ENCODE data around the gene ARPP21. TPM values are rescaled to one million over a fixed set of nuclear protein-coding genes. Genes with fewer than 3 reads are reported as not detected.

ARPP21 gene
- total RNA-seq, 1 experiment from 2014 or later: not detected

DNA sequence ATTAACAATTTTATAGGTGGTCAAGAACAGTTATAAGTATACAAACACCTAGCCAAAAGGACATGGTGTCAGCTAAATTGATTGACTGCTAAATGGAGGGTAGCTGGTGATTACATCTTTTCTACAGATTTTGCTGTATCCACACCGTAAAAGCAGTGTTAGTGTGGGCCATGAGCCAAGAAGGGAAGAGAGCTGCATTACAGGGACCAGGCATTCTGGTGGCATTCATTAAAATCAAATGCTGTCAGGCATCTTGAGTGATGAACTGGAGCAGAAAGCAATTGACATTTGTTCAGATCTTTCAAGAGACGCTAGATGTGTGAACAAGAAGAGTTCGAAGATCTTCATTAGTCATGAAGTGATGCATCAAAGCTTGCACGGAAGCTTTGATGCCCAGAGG, 177.9 kb downstream of the ARPP21 start:
- ATAC-seq (no peak), DNase-seq (ENCODE audit: low spot score) (no peak)
- TF ChIP-seq ATF1 (CRISPR knock-in tag; IDR thresholded peaks at IDR 0.05) (no peak), NR3C1 (CRISPR knock-in tag; conservative IDR thresholded peaks at IDR 0.05; ENCODE audit: low read depth) (no peak), CREB1 (CRISPR knock-in tag; IDR thresholded peaks at IDR 0.05) (no peak), FOXK1 (CRISPR knock-in tag; IDR thresholded peaks at IDR 0.05) (no peak)
- TF ChIP-seq, protein P1, sequence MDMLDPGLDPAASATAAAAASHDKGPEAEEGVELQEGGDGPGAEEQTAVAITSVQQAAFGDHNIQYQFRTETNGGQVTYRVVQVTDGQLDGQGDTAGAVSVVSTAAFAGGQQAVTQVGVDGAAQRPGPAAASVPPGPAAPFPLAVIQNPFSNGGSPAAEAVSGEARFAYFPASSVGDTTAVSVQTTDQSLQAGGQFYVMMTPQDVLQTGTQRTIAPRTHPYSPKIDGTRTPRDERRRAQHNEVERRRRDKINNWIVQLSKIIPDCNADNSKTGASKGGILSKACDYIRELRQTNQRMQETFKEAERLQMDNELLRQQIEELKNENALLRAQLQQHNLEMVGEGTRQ (CRISPR knock-in tag; IDR thresholded peaks at IDR 0.05): no peak
- Mint-ChIP-seq H3K4me3 (no peak overlapping the region), H3K27me3 (ENCODE audit: low read depth) (no peaks in the 10 kb centered on the region), H3K36me3 (no peaks in the 10 kb centered on the region), H3K27ac (no peak overlapping the region), H3K9me3 (peaks cover 5% of the 10 kb centered on the region; the same call in 1 of the 2 replicates), H3K4me1 (no peaks in the 10 kb centered on the region)
- ChIA-PET CTCF (no interaction called here), POLR2A (no interaction called here)

DNA sequence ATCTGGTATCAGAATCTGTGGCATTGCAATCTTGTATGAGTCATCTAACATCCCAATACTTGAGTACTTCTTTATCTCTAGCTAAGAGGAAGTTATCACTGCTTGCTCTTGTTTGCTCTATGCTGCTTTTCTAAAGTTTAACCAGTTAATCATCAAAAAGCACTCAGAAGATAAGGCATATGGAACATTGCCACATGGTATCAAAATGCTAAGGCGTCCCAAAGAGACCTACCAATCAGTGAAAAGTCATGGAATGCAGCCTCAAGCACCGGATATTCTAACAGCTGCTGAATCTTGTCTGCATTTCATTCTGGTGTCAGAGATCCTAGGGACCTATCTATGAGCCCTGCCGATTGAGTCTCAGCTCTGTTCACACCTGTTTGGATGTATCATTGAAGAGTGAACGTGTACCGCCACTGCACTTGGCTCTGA, 192.8 kb downstream of the ARPP21 start:
- DNase-seq (ENCODE audit: low spot score): no peak
- Mint-ChIP-seq H3K27ac (no peak overlapping the region), H3K36me3 (no peaks in the 10 kb centered on the region), H3K27me3 (ENCODE audit: low read depth) (no peaks in the 10 kb centered on the region), H3K9me3 (peaks cover 6% of the 10 kb centered on the region; the same call in 1 of the 2 replicates), H3K4me3 (no peak overlapping the region), H3K4me1 (no peaks in the 10 kb centered on the region; the same call in 1 of the 2 replicates)
- ATAC-seq: no peak
- POLR2A ChIA-PET: no interaction called here
- CTCF ChIA-PET: no interaction called here
- TF ChIP-seq NFE2L1 (CRISPR knock-in tag; IDR thresholded peaks at IDR 0.05): no peak
- no peak for TF ChIP-seq KAT7 (CRISPR knock-in tag; IDR thresholded peaks at IDR 0.05; ENCODE audit: borderline replicate concordance)
- no peak for TF ChIP-seq NFYB (CRISPR knock-in tag; conservative IDR thresholded peaks at IDR 0.05; ENCODE audit: low read depth)
- TF ChIP-seq, protein P1 (CRISPR knock-in tag; IDR thresholded peaks at IDR 0.05): no peak
- TF ChIP-seq, protein P2, sequence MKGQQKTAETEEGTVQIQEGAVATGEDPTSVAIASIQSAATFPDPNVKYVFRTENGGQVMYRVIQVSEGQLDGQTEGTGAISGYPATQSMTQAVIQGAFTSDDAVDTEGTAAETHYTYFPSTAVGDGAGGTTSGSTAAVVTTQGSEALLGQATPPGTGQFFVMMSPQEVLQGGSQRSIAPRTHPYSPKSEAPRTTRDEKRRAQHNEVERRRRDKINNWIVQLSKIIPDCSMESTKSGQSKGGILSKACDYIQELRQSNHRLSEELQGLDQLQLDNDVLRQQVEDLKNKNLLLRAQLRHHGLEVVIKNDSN (CRISPR knock-in tag; IDR thresholded peaks at IDR 0.05): no peak
- TF ChIP-seq, protein P3, sequence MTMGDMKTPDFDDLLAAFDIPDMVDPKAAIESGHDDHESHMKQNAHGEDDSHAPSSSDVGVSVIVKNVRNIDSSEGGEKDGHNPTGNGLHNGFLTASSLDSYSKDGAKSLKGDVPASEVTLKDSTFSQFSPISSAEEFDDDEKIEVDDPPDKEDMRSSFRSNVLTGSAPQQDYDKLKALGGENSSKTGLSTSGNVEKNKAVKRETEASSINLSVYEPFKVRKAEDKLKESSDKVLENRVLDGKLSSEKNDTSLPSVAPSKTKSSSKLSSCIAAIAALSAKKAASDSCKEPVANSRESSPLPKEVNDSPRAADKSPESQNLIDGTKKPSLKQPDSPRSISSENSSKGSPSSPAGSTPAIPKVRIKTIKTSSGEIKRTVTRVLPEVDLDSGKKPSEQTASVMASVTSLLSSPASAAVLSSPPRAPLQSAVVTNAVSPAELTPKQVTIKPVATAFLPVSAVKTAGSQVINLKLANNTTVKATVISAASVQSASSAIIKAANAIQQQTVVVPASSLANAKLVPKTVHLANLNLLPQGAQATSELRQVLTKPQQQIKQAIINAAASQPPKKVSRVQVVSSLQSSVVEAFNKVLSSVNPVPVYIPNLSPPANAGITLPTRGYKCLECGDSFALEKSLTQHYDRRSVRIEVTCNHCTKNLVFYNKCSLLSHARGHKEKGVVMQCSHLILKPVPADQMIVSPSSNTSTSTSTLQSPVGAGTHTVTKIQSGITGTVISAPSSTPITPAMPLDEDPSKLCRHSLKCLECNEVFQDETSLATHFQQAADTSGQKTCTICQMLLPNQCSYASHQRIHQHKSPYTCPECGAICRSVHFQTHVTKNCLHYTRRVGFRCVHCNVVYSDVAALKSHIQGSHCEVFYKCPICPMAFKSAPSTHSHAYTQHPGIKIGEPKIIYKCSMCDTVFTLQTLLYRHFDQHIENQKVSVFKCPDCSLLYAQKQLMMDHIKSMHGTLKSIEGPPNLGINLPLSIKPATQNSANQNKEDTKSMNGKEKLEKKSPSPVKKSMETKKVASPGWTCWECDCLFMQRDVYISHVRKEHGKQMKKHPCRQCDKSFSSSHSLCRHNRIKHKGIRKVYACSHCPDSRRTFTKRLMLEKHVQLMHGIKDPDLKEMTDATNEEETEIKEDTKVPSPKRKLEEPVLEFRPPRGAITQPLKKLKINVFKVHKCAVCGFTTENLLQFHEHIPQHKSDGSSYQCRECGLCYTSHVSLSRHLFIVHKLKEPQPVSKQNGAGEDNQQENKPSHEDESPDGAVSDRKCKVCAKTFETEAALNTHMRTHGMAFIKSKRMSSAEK (CRISPR knock-in tag; IDR thresholded peaks at IDR 0.05; ENCODE audit: borderline replicate concordance): no peak
- TF ChIP-seq PRRX2 (CRISPR knock-in tag; IDR thresholded peaks at IDR 0.05): no peak
- TF ChIP-seq, protein P4, sequence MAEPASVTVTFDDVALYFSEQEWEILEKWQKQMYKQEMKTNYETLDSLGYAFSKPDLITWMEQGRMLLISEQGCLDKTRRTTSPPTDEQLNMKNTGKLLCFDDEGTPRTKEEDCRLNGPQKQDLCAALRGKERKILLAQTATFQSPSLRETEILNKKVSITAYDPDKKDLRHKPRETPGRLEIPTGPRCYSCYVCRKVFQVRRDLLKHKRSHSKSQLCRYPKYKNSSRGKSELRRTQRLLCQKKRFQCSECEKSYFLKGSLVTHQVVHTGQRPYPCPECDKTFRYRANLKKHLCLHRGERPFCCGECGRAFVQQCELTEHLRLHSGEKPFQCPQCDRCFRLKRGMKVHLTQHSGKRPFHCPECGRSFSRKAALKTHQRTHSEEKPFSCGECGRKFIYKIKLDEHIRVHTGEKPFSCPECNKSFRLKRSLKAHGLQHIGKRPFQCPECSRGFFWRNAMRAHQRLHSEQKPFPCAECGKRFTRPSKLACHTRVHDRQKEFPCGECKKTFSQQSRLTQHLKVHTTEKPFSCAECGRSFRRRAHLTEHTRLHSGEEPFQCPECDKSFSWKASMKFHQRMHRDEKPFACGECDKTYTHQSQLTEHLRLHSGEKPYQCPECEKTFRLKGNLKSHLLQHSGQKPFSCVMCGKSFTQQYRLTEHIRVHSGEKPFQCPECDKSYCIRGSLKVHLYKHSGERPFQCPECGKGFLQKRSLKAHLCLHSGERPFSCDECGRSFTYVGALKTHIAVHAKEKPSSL (CRISPR knock-in tag; conservative IDR thresholded peaks at IDR 0.05): no peak
- TF ChIP-seq, protein P5, sequence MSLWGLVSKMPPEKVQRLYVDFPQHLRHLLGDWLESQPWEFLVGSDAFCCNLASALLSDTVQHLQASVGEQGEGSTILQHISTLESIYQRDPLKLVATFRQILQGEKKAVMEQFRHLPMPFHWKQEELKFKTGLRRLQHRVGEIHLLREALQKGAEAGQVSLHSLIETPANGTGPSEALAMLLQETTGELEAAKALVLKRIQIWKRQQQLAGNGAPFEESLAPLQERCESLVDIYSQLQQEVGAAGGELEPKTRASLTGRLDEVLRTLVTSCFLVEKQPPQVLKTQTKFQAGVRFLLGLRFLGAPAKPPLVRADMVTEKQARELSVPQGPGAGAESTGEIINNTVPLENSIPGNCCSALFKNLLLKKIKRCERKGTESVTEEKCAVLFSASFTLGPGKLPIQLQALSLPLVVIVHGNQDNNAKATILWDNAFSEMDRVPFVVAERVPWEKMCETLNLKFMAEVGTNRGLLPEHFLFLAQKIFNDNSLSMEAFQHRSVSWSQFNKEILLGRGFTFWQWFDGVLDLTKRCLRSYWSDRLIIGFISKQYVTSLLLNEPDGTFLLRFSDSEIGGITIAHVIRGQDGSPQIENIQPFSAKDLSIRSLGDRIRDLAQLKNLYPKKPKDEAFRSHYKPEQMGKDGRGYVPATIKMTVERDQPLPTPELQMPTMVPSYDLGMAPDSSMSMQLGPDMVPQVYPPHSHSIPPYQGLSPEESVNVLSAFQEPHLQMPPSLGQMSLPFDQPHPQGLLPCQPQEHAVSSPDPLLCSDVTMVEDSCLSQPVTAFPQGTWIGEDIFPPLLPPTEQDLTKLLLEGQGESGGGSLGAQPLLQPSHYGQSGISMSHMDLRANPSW (CRISPR knock-in tag; conservative IDR thresholded peaks at IDR 0.05; ENCODE audit: low read depth): no peak
- TF ChIP-seq SMAD3 (CRISPR knock-in tag; IDR thresholded peaks at IDR 0.05; ENCODE audit: borderline replicate concordance): no peak
- no peak for TF ChIP-seq JAZF1 (CRISPR knock-in tag; IDR thresholded peaks at IDR 0.05)
- TF ChIP-seq EMX1 (CRISPR knock-in tag; IDR thresholded peaks at IDR 0.05): no peak
- no peak for TF ChIP-seq ZNF138 (CRISPR knock-in tag; conservative IDR thresholded peaks at IDR 0.05)
- TF ChIP-seq RELA (CRISPR knock-in tag; IDR thresholded peaks at IDR 0.05; ENCODE audit: borderline replicate concordance): no peak
- no peak for TF ChIP-seq CBFB (CRISPR knock-in tag; IDR thresholded peaks at IDR 0.05; ENCODE audit: low read depth)
- no peak for TF ChIP-seq GRHL2 (CRISPR knock-in tag; IDR thresholded peaks at IDR 0.05; ENCODE audit: insufficient replicate concordance, severe bottlenecking)
- TF ChIP-seq, protein P6, sequence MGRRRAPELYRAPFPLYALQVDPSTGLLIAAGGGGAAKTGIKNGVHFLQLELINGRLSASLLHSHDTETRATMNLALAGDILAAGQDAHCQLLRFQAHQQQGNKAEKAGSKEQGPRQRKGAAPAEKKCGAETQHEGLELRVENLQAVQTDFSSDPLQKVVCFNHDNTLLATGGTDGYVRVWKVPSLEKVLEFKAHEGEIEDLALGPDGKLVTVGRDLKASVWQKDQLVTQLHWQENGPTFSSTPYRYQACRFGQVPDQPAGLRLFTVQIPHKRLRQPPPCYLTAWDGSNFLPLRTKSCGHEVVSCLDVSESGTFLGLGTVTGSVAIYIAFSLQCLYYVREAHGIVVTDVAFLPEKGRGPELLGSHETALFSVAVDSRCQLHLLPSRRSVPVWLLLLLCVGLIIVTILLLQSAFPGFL (CRISPR knock-in tag; IDR thresholded peaks at IDR 0.05; ENCODE audit: borderline replicate concordance): no peak

Measured in WTC11 (cell line).